WERI-Rb-1 (cell line): ENCODE results near the gene ZBTB7B.

Source experiments
- DNase-seq: peaks from one replicate; pipeline ENCODE4 v3.0.0-alpha.2; 2020
- H3K27ac ChIP-seq: fragments of 250-450 bp; sonication (Bioruptor Pico); 2 replicates; pipeline ENCODE4 v1.5.1; 2020; ENCODE audit warnings: mild to moderate bottlenecking, moderate library complexity
- H3K27me3 ChIP-seq: fragments of 250-450 bp; sonication (Bioruptor Pico); 2 replicates; pipeline ENCODE4 v1.5.1; 2021; ENCODE audit warnings: mild to moderate bottlenecking, low read depth, moderate library complexity; ENCODE audit not compliant: insufficient read depth, severe bottlenecking
- H3K36me3 ChIP-seq: fragments of 250-450 bp; sonication (Bioruptor Pico); 2 replicates; pipeline ENCODE4 v1.5.1; 2020; ENCODE audit warnings: mild to moderate bottlenecking, moderate library complexity
- H3K4me3 ChIP-seq: 2 replicates; pipeline ENCODE4 v1.5.1; 2011; ENCODE audit warnings: low read depth, mild to moderate bottlenecking, control low read depth, low read length
- H3K9me3 ChIP-seq: fragments of 250-450 bp; sonication (Bioruptor Pico); 2 replicates; pipeline ENCODE4 v1.5.1; 2021; ENCODE audit warnings: mild to moderate bottlenecking, moderate library complexity; ENCODE audit not compliant: severe bottlenecking
- CTCF ChIP-seq: IDR thresholded peaks from 2 replicates; pipeline ENCODE4 v1.5.1; 2011; ENCODE audit warnings: low read depth, mild to moderate bottlenecking, control low read depth, inconsistent platforms, low read length

ZBTB7B gene

GRCh38 chr1:154956544-154956941 is 46.1 kb upstream of the ZBTB7B start:
- no peak for TF ChIP-seq CTCF

GRCh38 chr1:154957091-154957657 is 45.4 kb upstream of the ZBTB7B start:
- DNase-seq = no peak
- Histone ChIP-seq H3K9me3 (no peaks in the 10 kb centered on the region), H3K27ac (peak overlapping the region; percentile 88), H3K27me3 (no peaks in the 10 kb centered on the region), H3K4me3 (no peak overlapping the region; the same call in 1 of the 2 replicates), H3K36me3 (peaks cover 31% of the 10 kb centered on the region)
- no peak for TF ChIP-seq CTCF

More at GRCh38 chr1:154956544-154956941, 46.1 kb upstream of the ZBTB7B start:
- H3K27me3 ChIP-seq = no peaks in the 10 kb centered on the region
- no peaks in the 10 kb centered on the region for H3K9me3 ChIP-seq
- peak overlapping the region; percentile 88 for H3K27ac ChIP-seq
- peak overlapping the region; percentile 58 for H3K4me3 ChIP-seq
- DNase-seq = peak; percentile 76
- peaks cover 31% of the 10 kb centered on the region for H3K36me3 ChIP-seq

- Histone ChIP-seq H3K36me3 (peaks cover 36% of the 10 kb centered on the region), H3K27me3 (no peaks in the 10 kb centered on the region), H3K27ac (0 out of 2 replicates have a peak overlapping the region, but pooled peaks have one; percentile 88), H3K9me3 (no peaks in the 10 kb centered on the region), H3K4me3 (no peak overlapping the region)
- TF ChIP-seq CTCF = no peak
- DNase-seq = no peak
Observed at GRCh38 chr1:154958036-154958435, 44.6 kb upstream of the ZBTB7B start.

GRCh38 chr1:154958681-154959425 is 43.7 kb upstream of the ZBTB7B start:
- no peak overlapping the region for H3K4me3 ChIP-seq
- H3K27ac ChIP-seq = no peak overlapping the region
- H3K9me3 ChIP-seq = no peaks in the 10 kb centered on the region
- TF ChIP-seq CTCF = no peak
- no peak for DNase-seq
- H3K36me3 ChIP-seq = peaks cover 44% of the 10 kb centered on the region
- H3K27me3 ChIP-seq = no peaks in the 10 kb centered on the region

GRCh38 chr1:154959426-154959780 is 43.2 kb upstream of the ZBTB7B start:
- Histone ChIP-seq H3K27me3 (no peaks in the 10 kb centered on the region), H3K4me3 (no peak overlapping the region), H3K36me3 (peaks cover 48% of the 10 kb centered on the region), H3K27ac (no peak overlapping the region), H3K9me3 (no peaks in the 10 kb centered on the region)
- no peak for TF ChIP-seq CTCF
- DNase-seq = no peak
